NOMO-1 treated with DMSO at 0.1 percent for 48 hours (cell line): ENCODE data around the gene CD300LD.
"Not testable (repeated sequence)": the region's sequence is repeated elsewhere in the genome, so short reads cannot be mapped to it uniquely, and the experiment has no call there.

Experiments used
- DNase-seq: peaks from one replicate; lab custom pipeline; 2025; ENCODE audit not compliant: unreplicated experiment; lab: John Stamatoyannopoulos, UW

CD300LD gene

GRCh38 chr17:74573635-74574034 lies 18.4 kb downstream of the CD300LD start:
- not testable (repeated sequence) for DNase-seq

GRCh38 chr17:74573169-74573568 lies 18.9 kb downstream of the CD300LD start:
- no peak for DNase-seq

- peak; percentile 18 for DNase-seq
These were observed 20.3 kb downstream of the CD300LD start for GRCh38 chr17:74571621-74572270.

GRCh38 chr17:74569020-74570003 lies 22.8 kb downstream of the CD300LD start:
- DNase-seq: peak; percentile 88

- no peak for DNase-seq
These were observed 23.8 kb downstream of the CD300LD start for GRCh38 chr17:74568106-74568873.

GRCh38 chr17:74567397-74567796 lies 24.7 kb downstream of the CD300LD start, which contains the start of gene CD300H:
Gene CD300H (minus strand): TSS chr17:74567509.
- peak; percentile 79 for DNase-seq

GRCh38 chr17:74566132-74566753 lies 25.8 kb downstream of the CD300LD start:
- DNase-seq: peak; percentile 21

GRCh38 chr17:74565126-74565525 lies 27.0 kb downstream of the CD300LD start:
- DNase-seq: no peak

- no peak for DNase-seq
These were observed 28.7 kb downstream of the CD300LD start for GRCh38 chr17:74563358-74563757.

GRCh38 chr17:74561586-74561985 lies 30.5 kb downstream of the CD300LD start:
- DNase-seq: no peak

GRCh38 chr17:74558882-74559519 lies 33.1 kb downstream of the CD300LD start:
- DNase-seq: no peak

GRCh38 chr17:74558402-74558801 lies 33.7 kb downstream of the CD300LD start:
- DNase-seq: not testable (repeated sequence)

GRCh38 chr17:74555427-74555940 lies 36.6 kb downstream of the CD300LD start:
- no peak for DNase-seq

- DNase-seq: no peak
These were observed 37.2 kb downstream of the CD300LD start for GRCh38 chr17:74554909-74555308.

- DNase-seq: no peak
These were observed 40.0 kb downstream of the CD300LD start for GRCh38 chr17:74552037-74552436.

GRCh38 chr17:74550602-74551001 lies 41.5 kb downstream of the CD300LD start:
- no peak for DNase-seq

GRCh38 chr17:74549343-74549742 lies 42.7 kb downstream of the CD300LD start:
- no peak for DNase-seq

GRCh38 chr17:74547736-74548135 lies 44.3 kb downstream of the CD300LD start:
- DNase-seq: peak; percentile 39

- DNase-seq: no peak
These were observed 44.8 kb downstream of the CD300LD start for GRCh38 chr17:74547264-74547663.

- DNase-seq: no peak
These were observed 45.5 kb downstream of the CD300LD start for GRCh38 chr17:74546586-74546985.
